GM18909 (cell line): ENCODE measurements around the gene RAC3.

Experiments used
- ATAC-seq: cut with Tn5 transposase; IDR thresholded peaks from one replicate; pipeline ENCODE4 v1.9.1; 2021; ENCODE audit warnings: mild to moderate bottlenecking; ENCODE audit not compliant: unreplicated experiment, poor library complexity

RAC3 gene

DNA sequence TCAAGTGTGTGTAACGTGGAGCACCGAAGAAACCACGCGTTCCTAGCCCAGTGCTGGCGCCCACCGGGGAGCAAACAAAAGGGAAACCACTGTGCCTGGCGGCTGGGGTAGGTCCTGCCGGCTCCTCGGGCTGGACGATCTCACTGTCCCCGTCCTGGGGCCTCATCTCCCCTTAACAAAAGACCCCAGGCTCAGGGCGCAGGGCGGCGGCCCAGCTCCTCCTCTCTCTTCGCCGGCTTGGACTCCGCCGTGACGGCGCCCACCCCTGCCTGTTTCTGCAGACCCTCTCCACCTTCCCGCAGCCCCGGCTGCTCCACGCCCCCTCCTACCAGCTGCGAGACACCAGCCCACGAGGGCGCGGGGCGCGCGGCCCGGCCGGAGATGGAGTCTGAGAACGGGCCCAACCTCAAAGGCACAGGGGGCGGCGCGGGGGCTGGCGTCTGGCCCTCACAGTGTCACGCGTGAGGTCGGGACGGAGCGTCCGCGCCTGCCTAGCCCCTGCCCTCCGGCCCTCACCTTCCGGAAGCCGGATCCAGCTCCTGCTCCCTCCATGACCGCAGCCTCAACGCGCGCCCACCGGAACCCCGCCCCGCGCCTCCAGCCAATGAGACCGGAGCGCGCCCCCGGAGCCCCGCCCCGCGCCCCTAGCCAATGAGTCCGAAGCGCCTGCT is 9.0 kb upstream of the RAC3 start, which contains the start of gene CENPX:
Gene CENPX, minus strand, starts transcription at position 569 of the 671 bp plus-strand sequence. Its CDS starts 17 bp downstream, at position 552.
- ATAC-seq = no peak

DNA sequence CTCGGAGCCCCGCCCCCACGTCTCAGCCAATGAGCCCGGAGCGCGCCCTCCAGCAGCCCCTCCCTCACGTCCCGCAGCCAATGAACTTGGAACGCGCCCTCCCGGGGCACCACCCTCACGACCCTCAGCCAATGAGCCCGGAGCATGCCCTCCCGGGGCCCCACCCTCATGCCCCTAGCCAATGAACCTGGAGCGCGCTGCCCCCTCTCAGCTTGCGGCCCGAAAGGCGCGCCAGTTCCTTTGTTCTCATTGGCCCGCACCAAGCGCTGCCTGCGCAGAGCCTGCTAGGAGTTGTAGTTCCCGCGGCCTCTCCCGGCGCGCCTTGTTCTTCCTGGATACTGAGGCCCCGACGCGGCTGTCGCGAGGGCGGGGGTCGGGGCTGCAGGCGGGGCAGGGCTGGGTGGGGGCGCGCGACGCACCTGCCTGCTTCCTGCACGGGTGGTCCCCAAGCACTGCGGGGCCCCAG is 8.5 kb upstream of the RAC3 start, which contains the start of gene LRRC45:
Gene LRRC45, plus strand, starts transcription at position 325 of the 466 bp plus-strand sequence. CDS start 339 bp downstream, outside the sequence.
- peak; percentile 85 for ATAC-seq

DNA sequence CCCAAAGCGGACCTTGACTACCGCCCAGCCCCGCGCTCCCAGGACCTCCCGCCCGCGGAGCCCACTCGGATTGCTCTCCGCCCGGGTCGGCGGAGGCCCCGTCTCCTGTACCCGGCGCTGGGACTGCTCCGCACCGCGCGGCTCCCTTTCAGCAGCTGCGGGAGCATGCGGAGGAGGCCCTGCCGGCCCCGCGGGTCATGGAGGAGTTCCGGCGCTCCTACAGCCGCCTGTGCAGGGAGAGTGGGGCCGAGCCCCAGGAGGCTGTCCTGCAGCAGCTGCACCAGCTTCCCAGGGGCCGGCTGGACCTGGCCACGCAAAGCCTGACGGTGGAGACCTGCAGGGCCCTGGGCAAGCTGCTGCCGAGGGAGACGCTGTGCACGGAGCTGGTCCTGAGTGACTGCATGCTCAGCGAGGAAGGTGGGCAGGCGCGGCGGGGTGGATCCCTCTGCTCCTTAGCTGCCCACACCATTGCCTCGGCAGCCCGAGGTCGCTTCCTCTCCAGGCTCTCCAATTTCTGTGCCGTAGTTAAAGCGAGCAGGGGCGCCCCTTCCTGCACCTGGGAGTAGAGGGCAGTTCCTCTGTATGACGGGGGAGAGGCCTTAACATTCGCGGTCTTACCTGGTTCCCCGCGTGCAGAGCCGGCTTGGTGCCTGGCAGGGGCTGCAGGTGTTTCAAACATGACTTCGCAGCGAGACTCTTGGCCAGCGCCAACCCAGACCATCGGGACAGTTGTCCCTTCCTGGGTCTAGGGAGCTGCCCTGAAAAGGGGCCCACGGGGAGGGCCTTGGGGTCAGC is 7.8 kb upstream of the RAC3 start:
- no peak for ATAC-seq

DNA sequence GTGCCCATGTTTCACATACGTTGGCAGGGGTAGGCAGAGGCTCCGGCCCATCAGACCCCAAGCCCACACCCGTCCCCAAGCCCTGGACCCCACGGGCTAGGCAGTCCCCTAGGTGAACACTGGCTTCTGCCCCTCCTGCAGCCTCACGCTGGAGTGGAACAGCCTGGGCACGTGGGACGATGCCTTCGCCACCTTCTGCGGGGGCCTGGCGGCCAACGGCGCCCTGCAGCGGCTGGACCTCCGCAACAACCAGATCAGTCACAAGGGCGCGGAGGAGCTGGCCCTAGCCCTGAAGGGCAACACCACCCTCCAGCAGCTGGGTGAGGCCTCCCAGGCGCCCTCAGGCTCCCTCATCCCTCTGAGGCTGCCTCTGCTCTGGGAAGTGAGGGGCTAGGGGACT is 6.6 kb upstream of the RAC3 start:
- no peak for ATAC-seq

DNA sequence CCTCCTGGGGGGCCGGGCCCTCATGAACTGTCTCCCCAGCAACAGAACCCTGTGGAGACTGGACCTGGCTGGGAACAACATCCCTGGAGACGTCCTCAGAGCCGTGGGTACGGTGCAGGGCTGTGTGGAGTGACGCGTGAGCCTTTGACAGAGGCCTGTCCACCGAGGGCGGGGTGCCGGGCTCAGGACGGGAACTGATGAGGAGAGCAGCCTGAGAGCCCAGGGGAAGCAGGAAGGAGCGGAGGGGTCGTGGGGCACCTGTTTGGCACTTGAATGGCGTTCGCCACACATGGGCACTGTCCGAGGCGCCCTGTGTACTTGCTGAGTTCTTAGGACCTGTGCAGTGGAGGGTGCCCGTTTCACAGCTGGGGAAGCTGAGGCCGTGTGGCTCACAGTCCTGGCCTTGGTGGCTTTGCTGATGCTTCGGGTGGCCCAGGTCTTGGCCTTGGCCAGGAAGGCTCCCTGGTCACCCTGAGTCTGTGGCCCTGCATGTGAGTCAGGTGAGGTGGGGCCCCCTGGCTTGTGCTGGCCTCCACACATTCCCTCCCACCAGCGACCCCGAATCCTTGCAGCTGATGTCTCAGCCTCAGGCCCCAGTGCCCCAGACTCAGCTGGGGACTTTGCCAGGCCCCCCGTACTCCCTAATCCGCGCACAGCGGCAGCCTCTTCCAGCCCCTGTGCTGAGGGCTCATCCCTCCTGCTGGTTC is 5.9 kb upstream of the RAC3 start:
- ATAC-seq = no peak

DNA sequence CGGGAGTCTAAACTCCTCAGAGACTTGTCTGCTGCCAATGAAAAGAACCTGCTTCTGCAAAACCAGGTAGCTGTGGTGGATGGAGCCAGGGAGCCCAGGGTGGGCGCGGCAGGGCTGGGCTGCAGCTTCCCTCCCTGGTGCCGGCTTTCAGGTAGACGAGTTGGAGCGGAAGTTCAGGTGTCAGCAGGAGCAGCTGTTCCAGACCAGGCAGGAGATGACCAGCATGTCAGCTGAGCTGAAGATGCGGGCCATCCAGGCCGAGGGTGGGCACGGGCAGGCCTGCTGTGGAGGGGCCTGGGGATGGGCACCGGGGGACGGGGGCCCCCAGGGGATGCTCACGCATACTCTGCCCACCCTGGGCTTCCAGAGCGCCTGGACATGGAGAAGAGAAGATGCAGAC is 3.2 kb upstream of the RAC3 start:
- no peak for ATAC-seq

DNA sequence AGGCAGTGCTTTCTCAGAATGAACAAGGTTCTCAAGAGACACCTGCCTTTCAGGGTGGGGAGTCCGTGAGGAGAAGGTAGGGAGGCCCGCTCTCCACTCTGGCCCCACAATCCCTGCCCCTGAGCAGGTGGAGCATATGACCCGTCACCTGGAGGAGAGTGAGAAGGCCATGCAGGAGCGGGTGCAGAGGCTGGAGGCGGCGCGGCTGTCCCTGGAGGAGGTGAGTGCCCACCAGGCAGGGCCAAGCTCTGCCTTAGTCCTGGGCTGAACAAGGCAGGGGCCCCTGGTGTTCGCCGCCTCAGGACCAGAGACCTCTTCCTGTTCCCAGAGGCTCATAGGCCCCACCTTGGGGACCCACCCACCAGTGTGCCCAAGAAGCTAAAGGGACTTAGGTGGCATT is 2.5 kb upstream of the RAC3 start:
- ATAC-seq = no peak

DNA sequence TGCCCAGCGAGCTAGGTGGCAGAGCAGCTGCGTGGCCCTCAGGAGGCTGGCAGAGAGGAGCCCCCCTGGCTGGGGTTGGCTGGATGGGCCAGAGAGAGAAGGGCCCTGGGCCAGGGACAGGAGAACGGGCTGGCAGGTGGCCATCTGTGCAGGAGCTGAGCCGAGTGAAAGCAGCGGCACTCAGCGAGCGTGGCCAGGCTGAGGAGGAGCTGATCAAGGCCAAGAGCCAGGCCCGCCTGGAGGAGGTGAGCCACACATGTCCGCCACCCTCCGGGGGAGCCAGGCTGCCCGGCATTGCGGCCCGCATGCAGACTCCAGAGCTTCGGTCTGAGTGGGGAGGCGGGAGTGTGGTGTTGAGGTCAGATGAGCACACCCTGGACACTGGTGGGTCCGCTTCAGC is 2.1 kb upstream of the RAC3 start:
- ATAC-seq = no peak

DNA sequence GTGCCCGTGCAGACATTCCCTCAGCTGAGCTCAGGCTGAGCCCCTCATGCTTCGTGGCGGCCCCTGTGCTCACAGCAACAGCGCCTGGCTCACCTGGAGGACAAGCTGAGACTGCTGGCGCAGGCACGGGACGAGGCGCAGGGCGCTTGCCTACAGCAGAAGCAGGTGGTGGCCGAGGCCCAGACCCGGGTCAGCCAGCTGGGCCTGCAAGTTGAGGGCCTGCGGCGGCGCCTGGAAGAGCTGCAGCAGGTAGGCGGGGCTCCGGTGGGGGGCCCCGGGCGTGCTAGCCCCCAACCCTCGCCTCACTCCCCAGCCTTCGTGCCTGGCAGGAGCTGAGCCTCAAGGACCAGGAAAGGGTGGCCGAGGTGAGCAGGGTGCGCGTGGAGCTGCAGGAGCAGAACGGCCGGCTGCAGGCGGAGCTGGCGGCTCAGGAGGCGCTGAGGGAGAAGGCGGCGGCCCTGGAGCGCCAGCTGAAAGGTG is 1.4 kb upstream of the RAC3 start:
- ATAC-seq = no peak

DNA sequence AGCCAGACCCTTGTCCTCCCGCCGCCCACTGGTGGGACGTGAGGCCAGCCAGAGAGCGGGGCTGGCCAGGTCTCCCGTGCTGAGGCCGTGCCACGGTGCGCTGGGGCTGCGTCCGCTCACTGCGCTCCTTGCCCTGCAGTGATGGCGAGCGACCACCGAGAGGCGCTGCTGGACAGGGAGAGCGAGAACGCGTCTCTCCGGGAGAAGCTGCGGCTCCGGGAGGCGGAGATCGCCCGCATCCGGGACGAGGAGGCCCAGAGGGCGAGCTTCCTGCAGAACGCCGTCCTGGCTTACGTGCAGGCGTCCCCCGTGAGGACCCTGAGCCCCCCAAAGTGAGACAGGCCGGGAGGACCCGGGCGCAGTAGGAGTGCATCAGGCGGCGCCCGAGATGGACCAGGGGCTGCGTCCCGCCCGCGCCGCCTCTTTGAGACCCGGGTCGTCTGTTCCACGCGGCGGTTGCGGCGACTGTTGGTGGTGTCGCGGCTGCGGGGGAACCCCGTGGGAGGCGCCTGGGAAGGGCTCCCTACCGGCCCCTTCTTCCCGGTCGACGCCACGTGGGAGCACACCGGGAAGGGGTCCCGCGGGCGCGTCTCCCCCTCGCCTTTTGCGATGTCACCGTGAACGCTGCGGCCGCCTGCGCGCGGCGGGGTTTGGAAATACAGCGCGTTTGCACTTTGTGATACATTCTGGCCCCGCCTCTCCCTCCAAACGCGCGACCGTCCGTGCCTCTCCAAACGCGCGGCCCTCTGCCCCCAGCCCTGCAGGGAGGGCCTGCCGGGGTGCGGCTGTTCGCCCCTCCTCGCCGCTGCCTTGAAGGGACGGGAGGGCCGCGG is 792 bp upstream of the RAC3 start:
- peak; percentile 40 for ATAC-seq

DNA sequence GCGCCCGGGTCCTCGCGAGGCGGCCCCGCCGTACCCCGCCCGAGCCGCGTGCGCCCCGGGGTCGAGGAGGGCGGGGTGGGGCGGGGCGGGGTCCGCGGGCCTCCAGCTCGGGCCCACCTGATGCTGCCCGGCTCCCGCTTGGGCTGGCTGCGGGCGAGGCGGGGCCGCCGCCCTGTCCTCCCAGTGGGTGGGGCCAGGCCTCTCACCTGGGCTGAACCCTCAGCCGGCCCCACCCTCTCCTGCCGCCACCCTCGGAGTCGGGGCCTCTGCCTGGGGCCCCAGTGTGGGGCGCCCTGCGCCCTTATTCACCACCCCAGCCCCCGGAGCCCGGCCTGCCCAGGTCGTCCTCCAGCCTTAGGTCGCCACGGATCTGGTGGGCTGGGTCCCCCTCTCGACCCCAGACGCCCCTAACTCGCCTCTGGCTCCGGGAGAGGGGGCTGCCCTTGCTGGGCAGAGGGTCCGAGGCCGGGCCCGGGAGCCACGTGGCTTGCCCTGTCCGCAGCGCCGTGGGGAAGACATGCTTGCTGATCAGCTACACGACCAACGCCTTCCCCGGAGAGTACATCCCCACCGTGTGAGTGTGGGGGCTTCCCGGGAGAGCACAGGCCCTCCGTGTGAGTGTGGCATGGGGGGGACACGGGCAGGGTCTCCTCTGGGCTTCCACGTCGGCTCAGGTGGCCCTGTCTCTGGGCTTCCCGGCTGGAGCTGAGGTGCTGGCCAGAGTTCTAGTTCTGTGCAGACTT is 578 bp downstream of the RAC3 start:
- no peak for ATAC-seq

DNA sequence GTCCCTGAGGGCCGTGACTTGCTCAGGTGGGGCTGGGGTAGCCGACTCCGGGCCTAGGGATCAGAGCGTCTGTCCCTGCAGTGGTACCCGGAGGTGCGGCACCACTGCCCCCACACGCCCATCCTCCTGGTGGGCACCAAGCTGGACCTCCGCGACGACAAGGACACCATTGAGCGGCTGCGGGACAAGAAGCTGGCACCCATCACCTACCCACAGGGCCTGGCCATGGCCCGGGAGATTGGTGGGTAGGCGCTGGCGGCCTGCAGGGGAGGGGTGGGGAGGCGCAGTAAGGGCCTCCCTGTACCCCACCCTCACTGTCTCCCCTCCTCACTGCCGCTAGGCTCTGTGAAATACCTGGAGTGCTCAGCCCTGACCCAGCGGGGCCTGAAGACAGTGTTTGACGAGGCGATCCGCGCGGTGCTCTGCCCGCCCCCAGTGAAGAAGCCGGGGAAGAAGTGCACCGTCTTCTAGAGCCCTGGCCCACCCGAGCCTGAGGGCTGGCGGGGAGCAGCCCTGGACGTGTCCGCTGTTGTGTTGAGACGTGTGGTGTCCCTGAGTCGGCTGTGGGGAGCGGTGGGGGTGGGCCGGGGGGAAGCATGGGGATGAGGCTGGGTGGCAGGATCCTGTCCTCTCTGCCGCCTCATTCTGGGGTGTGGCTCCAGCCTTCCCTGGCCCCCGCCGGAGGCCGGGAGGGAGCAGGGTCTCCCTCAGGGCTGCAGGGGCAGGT is 2.0 kb downstream of the RAC3 start:
- ATAC-seq = no peak

DNA sequence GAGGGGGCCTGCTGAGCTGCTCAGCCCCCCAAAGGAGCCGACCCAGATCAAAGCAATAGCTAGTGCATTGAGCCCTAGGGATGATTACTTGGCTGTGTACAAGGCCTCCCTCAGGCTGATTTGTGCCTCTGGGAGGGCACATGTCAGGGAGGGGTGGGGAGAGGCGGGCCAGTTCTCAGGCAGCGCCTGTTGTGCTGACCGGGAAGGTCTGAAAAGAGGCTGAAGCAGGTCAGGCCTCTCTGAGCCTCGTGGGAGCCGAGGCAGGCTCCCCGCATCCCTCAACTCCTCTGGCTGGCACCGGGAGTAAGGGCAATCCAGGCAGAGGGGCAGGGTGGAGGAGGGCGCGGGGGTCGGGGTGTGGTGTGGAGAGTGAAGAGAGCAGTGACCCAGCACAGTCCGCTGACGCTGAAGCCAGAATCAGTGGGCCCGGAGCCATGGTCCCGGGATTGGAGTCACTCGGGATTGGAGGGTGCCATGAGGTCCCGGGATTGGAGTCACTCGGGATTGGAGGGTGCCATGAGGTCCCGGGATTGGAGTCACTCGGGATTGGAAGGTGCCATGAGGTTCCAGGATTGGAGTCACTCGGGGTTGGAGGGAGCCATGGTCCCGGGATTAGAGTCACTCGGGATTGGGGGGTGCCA is 3.0 kb downstream of the RAC3 start:
- no peak for ATAC-seq

DNA sequence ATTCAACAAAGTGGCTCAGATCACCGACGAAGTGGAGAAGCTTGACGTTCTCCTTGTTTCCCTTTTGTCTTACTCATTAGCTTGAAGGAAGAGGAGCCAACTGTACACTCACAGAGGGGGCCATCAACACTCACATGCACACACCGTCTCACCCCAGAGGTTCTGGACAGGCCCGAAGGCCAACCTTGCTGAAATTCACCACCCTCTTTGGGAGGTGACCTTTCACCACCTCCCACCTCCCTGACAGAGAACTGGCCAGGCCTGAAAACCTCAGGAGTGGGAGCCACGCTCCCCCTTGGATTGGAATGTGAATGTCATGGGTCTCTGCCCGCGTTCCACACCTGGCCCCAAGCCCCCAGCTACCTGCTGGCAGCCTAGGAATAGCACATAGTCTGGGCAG is 4.0 kb downstream of the RAC3 start:
- no peak for ATAC-seq

DNA sequence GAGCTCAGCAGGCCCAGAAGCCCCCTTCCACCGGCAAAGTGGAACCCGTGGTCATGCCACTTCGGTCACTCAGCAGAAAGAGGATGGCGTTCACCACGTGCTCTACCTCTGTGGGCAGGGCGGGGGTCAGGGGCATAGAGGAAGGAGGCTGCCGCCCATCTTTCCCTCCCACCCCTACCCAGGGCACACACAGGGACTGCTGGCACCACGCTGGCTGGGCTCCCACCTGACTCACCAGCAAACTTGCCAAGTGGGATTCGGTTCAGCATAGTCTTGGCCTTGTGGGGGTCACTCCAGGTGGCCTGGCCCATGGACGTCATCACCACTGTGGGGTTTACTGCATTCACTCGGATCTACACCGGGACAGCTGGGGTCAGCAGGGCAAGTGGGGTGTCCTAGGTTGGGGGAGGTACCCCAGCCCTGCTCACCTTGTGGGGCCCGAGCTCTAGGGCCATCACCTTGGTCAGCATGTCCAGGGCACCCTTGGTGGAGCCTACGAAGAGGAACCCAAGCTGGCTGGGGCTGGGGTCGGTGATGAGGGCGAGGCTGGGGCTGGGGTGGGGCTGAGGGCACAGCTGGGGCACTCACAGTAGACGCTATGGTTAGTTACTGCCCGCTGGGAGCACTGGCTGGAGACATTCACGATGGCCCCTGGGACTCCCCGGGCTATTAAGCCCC is 4.6 kb downstream of the RAC3 start:
- ATAC-seq = no peak

DNA sequence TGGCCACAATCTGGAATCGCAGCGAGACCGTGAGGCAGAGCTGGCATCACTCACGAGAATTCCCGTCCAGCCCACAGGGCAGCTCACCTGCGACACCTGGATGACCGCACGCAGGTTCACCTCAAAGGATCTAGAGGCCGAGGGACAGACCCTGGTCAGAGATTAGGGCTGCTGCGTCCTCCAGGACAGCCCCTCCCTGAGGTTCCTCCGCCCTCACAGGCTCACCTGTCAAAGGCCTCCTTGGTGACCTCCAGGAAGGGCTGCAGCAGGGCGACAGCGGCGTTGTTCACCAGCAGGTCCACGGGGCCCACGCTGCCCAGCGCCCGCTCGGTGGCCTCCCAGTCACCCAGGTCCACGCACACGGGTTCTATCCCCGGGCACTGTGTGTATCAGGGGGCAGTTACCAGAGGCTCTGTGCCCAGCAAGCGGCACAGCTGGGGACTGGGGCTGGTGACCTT is 5.2 kb downstream of the RAC3 start:
- ATAC-seq = peak; percentile 0

DNA sequence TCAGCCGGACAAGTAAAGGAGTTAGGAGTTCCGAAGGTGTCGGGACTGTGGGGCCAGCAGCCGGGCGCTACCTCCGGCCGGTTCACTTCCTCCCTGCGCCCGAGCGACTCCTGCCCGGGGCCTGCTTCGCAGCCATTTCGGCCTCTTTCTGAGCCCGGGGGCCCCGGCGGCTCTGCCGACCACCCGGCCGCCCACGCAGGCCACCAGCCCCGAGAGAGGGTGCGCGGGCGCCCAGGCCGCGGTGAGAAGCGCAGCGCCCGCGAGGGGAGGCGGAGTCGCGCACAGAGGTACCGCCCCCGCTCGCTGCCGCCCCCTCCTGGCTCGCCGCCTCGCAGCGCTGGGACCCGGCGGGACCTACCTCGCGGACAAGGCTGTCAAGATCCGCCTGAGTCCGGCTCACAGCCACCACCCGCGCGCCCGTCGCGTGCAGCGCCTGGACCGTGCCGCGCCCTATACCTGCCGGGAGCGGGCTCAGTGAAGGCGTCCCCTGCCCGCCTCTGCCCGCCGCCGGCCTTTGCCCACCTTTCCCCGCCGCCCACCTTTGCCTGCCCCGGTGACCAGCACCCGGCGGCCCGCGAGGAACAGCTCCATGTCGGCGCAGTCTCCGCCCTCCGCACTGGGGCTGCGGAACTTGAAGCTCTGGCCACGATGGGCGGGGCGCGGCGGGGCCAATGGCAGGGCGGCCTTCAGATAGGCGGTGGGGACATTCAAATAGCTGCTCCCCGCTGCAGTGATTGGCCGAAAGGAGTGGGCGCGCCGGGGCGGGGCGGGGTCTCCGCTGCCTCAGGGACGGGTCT is 5.8 kb downstream of the RAC3 start, which contains the start of gene DCXR:
Gene DCXR, minus strand, starts transcription at position 606 of the 797 bp plus-strand sequence. Its CDS starts 15 bp downstream, at position 591.
- peak; percentile 88 for ATAC-seq
